CD4-positive, alpha-beta T cell treated with Interleukin-4 for 4 hours (primary cell): ENCODE results near the gene SPON2.
"Not testable (repeated sequence)": the region's sequence is repeated elsewhere in the genome, so short reads cannot be mapped to it uniquely, and the experiment has no call there.

ENCODE experiments used
- DNase-seq: peaks from one replicate; pipeline ENCODE4 v3.0.0-alpha.2; 2020

SPON2 gene

DNA sequence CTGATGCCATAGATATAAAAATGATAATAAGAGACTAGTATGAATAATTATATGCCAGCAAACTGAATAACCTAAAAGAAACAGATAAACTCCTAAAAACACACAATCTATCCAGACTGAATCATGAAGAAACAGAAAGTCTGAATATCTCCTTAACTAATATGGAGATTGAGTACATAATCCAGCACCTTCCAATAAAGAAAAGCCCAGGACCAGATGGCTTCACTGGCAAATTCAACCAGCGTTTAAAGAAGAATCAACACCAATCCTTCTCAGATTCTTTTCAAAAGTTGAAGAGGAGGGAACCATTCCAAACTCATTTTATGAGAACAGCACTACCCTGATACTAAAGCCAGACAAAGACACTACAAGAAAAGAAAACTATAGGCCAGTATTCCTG, 32.5 kb downstream of the SPON2 start:
- no peak for DNase-seq

DNA sequence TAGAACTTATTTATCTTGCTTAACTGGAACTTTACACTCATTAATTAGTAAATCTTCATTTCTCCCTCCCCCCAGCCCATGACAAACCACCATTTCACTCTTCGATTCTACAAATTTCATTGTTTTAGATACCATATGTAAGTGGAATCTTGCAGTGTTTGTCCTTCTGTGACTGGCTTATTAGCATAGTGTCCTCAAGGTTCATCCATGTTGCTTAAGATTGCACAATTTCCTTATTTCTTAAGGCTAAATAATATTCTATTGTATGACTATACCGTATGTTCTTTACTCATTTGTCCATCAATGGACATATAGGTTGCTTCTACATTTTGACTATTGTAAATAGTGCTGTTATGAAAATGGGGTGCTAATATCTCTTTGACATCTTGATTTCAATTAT, 34.5 kb downstream of the SPON2 start:
- no peak for DNase-seq

DNA sequence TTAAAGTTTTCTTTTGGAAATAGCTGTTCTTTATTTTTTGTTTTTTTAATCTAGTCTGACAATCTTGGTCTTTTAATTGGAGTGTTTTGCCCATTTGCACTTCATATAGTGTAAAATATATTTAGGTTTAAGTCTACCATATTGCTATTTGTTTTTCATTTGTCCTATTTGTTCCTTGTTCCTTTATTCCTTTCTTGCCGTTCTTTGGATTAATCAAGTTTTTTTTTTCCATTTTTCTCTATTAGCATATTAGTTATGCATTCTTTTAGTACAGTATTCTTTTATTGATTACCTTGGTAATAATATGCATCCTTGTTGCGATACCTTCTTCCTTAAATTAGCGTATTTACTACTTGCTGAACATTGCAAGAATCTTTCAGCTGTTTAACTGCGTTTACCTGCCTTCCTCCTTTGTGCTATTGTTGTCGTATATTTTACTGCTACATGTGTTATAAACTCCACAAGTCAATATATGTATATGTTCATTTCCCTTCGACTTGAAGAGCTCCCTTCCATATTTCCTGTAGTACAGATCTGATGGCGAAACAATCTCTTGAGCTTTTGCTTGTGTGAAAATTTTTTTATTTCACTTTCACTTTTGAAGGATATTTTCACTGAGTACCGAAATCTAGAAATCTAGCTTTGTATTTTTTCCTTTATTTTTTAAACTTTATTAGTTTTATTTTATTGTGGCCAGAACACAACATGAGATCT, 35.2 kb downstream of the SPON2 start:
- peak; percentile 22 for DNase-seq

DNA sequence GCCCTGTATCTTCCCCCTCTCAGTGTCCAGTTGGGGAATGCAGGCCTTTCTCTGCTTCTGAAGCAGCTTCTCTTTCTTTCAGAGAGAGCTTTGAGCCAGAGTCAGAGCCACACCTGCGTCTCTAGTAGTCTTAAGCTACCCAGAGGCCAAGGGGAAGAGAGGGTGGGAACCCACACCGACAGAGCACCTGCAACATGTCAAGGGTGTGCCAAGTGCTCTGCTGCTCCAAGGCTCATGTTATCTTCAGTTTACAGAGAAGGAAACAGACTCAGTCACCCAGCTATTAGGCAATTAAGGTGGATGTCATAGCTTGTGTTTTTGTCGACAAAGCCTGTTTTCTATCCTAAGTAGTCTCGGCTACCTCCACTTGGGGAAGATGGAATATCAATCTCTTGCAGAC, 36.3 kb downstream of the SPON2 start:
- DNase-seq = no peak

DNA sequence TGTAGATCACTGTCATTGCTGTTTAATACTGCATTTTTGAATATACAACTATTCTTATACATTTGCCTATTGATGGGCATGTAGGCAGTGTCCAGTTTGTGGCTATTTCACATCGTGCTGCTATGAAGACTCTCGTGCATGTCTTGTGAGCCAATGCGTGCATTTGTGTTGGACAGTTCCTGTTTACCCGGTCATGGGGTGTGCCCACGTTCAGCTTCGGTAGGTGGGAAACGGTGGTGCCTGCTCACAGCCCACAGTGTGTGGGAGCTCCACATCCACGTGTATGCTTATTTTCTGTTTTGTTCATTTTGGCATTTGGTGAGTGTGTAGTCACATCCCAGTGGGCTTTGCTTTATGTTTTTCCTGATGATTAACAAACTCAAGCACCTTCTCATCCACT, 39.4 kb downstream of the SPON2 start:
- DNase-seq = no peak

DNA sequence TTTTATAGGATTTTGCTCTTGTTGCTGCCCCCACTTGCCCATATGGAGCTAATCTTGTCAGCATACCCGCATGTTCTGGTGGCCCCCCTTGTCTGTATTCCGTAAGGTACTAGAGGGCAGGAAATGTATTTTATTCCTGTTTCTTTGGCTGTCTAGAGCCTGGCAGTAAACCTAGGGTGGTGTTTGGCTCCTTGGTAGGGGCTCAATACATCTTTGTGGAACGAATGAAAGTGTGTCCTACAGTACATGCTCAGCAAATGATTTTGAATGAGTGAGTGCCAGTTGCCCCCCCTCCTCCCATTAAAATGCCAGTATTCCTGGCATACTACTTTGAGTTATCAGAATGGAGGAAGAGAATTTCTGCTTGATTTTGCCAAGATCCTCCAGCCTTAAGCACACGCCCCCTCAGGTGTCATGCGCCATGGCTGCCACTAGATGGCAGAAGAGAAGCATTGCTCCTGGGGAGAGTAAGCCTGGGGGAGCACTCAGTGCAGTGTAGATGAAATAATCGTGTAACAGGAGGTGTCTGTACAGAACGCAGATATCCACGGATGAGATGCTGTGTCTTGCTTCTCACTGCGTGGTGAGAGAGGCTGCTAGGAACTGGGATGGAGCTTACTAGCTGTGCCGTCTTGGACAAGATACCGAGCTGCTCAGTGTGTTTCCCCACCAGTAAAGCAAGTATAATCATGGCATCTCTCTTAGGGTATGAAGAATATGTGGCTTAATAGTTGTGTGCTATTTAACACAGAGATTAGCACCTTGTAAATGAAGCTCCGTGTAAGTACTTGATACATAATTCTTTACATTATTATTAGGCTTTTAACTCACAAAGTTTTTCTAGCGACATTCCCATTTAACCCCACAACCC, 41.8 kb downstream of the SPON2 start:
- DNase-seq = peak; percentile 75

DNA sequence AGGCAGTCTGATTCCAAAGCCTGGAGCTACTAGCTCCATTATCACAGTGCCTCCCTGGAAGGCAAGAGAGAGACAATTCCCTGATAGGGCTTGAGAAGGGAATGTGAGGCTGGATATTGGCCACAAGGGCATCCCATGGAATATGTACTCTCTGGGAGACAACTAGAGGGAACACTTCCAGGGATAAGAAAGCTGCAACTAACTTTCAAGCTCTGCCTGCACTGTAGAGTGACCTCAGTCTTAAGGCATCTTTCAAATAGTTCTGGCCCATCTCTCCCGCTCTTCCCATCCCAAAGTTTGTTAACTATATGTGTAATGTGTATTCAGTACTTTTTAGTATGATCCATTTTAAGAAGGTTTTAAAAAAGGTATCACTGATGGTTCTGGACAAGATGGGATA, 45.9 kb downstream of the SPON2 start:
- no peak for DNase-seq

DNA sequence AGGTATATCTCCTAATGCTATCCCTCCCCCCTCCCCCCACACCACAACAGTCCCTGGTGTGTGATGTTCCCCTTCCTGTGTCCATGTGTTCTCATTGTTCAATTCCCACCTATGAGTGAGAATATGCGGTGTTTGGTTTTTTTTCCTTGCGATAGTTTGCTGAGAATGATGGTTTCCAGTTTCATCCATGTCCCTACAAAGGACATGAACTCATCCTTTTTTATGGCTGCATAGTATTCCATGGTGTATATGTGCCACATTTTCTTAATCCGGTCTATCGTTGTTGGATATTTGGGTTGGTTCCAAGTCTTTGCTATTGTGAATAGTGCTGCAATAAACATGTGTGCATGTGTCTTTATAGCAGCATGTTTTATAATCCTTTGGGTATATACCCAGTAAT, 46.9 kb downstream of the SPON2 start:
- DNase-seq = not testable (repeated sequence)

DNA sequence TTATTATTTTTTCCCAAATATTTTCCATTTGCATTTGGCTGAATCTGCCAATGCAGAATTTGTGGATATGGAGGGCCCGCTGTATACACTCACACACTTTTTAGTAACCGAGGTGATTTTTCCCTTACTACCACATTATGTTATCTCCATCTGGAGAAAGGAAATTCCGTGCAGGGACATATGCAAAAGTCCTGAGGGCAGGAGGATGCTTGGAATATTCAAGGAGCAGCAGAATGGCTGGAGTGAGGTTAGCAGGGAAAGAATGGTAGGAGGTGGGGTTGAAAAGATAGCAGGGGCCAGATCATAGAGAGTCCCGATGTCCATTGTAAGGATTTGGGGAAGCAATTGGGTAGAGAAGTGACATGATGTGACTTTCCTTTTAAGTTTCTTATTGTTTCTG, 47.6 kb downstream of the SPON2 start:
- DNase-seq = no peak

DNA sequence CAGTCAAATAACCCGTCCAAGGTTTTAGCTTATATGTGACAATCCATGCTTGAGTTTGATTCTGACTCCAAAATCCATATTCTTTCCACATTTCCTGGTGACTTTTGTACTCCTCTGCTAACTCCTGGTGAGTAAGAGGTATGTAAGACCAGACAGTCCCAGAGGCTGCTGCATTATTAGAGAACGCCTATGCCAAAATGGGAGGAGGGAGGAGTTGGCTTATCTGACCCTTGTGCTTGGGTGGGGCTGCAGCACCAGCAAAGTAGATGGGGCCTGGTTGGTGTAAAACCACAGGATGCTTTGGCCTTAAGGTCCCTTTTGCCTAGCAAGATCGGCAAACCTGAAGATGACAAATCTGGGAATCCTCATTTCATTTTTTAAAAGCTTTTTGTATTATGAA, 49.9 kb downstream of the SPON2 start:
- DNase-seq = no peak
